ENCODE results near the gene LOXL3.
A peak's percentile ranks its signal among the peaks of the same experiment; 100 is the strongest.
"Not testable (repeated sequence)": the region's sequence is repeated elsewhere in the genome, so short reads cannot be mapped to it uniquely, and the experiment has no call there.

LOXL3 gene

DNA sequence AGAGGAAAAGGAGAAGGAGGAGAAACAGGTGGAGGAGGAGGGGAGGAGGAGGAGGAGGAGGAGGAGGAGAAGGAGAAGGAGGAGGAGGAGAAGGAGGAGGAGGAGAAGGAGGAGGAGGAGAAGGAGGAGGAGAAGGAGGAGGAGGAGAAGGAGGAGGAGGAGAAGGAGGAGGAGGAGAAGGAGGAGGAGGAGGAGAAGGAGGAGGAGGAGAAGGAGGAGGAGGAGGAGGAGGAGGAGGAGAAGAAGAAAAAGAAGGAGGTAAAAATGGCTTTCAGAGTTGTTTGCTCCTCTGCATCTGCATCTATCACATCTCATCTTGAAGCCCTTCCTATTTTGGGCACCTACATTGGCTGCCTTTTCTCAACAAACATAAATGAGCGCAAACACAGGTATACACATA lies 7.3 kb upstream of the LOXL3 start:
- not testable (repeated sequence) for H3K36me3 Mint-ChIP-seq; H3K4me3 Mint-ChIP-seq; H3K27ac Mint-ChIP-seq; H3K4me1 Mint-ChIP-seq (ENCODE audit: low read depth); H3K27me3 Mint-ChIP-seq; H3K9me3 Mint-ChIP-seq (ENCODE audit: low read depth)

DNA sequence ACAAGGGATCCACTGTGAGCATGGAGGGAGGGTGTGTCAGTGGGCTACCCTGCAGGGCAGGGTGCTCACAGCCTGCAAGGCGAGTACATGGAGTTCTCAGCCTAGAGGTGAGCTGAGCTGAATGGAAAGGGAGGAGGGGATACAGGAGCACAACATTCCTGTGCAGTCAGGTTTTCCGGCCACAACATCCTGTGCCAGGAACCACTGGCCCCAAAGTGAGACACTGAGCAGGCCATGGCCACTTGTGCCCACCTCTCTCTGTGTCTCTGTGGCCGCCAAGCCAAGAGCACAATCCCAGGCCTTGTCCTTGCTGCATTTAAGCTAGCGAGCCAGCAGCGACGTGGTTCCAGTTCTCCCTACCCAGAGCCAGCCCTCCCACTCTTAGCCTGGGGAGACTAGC lies 6.8 kb upstream of the LOXL3 start:
- Mint-ChIP-seq H3K4me3 (no peak overlapping the region), H3K27ac (no peak overlapping the region), H3K27me3 (peaks cover 8% of the 10 kb centered on the region), H3K4me1 (ENCODE audit: low read depth) (peaks cover 2% of the 10 kb centered on the region), H3K9me3 (ENCODE audit: low read depth) (no peaks in the 10 kb centered on the region), H3K36me3 (no peaks in the 10 kb centered on the region)

GRCh38 chr2:74559912-74560311 lies 6.2 kb upstream of the LOXL3 start:
- Mint-ChIP-seq H3K27ac (no peak overlapping the region), H3K9me3 (ENCODE audit: low read depth) (no peaks in the 10 kb centered on the region), H3K4me1 (ENCODE audit: low read depth) (peaks cover 3% of the 10 kb centered on the region), H3K4me3 (no peak overlapping the region), H3K36me3 (no peaks in the 10 kb centered on the region), H3K27me3 (peaks cover 8% of the 10 kb centered on the region)

DNA sequence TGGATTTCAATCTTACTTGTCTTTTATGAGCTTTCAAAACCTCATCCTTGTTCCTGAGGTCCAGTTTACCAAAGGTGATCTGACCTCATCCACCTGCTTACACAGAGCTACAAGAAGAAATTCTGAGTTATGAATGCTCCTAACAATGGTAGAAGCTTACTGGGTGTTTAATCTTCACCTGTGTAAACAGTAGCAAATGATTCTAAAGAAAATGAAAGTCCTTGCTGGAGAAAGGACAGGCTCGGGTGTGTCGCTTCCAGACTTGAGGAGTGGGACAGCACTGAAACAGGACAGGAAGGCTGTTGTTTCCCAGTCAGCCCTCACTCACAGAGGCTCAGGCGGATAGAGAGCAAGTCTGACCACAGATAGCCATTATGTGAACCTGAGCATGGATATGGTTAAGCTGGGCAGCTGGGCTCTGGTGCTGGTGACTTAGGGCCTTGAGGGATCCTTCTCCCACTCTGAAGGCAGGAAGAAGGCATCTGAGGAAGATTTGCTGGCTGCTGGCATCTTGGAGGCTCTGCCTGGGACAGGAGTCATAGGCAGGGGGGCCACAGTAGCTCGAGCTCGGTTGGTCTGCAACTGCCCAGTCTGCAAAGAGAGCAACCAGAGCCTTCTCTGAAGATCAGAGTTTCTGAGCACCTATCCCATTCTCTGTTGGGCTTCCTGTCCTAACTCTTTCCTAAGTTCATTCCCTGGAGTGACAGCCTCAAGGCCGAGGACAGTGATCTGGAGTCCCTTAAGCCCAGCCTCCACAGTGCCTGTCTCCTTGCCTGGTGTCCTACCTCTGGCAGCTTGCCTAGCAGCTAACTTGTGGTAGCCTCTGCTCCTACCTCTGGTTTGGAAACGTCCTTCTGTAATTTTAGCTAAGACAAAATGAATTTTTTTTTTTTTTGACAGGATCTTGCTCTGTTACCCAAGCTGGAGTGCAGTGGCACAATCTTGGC lies 4.8 kb upstream of the LOXL3 start:
- Mint-ChIP-seq H3K9me3 (ENCODE audit: low read depth) (no peaks in the 10 kb centered on the region), H3K36me3 (no peaks in the 10 kb centered on the region), H3K4me3 (no peak overlapping the region), H3K27me3 (peaks cover 7% of the 10 kb centered on the region), H3K4me1 (ENCODE audit: low read depth) (peaks cover 5% of the 10 kb centered on the region), H3K27ac (no peak overlapping the region)

GRCh38 chr2:74556831-74557370 lies 3.2 kb upstream of the LOXL3 start:
- peaks cover under 1% of the 10 kb centered on the region for H3K27me3 Mint-ChIP-seq
- no peaks in the 10 kb centered on the region for H3K36me3 Mint-ChIP-seq
- H3K27ac Mint-ChIP-seq, result no peak overlapping the region
- peaks cover 5% of the 10 kb centered on the region for H3K4me1 Mint-ChIP-seq (ENCODE audit: low read depth)
- H3K9me3 Mint-ChIP-seq (ENCODE audit: low read depth), result no peaks in the 10 kb centered on the region
- no peak overlapping the region for H3K4me3 Mint-ChIP-seq

DNA sequence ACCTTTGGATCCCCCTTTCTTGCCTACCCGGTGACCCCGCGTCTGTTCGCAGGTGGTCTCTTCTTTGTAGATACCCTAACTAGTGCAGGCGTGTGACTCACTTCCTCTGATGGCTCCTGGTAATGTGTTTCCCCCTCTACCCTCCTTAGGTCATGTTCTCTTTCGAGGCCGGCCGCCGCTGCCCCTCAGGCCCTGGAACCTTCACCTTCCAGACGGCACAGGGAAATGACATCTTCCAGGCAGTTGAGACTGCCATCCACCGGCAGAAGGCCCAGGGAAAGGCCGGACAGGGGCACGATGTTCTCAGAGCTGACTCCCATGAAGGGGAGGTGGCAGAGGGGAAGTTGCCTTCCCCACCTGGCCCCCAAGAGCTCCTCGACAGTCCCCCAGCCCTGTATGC lies 2.4 kb upstream of the LOXL3 start:
- peaks cover 5% of the 10 kb centered on the region for H3K27me3 Mint-ChIP-seq
- H3K36me3 Mint-ChIP-seq, result no peaks in the 10 kb centered on the region
- H3K4me1 Mint-ChIP-seq (ENCODE audit: low read depth), result peaks cover 5% of the 10 kb centered on the region
- peak overlapping the region; percentile 60 for H3K4me3 Mint-ChIP-seq
- H3K27ac Mint-ChIP-seq, result no peak overlapping the region
- H3K9me3 Mint-ChIP-seq (ENCODE audit: low read depth), result no peaks in the 10 kb centered on the region

DNA sequence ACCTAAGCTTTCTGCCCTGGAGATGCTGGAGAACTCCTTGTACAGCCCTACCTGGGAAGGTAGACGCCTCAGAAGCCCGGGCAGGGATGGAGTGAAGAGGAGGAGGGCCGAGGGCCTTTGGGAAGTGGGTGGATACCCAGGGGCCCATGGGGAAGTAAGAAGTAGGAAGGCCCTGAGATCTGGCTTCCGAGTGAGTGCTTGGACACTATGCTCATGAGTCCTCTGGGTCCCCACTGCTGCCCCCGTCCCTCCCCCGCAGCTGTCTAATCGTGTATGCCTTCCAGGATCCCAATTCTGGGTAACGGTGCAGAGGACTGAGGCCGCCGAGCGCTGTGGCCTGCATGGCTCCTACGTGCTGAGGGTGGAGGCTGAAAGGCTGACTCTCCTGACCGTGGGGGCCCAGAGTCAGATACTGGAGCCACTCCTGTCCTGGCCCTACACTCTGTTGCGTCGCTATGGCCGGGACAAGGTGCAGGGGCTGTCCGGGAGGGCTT lies 1.9 kb upstream of the LOXL3 start:
- no peaks in the 10 kb centered on the region for H3K36me3 Mint-ChIP-seq
- H3K4me3 Mint-ChIP-seq, result peak overlapping the region; percentile 92
- peaks cover 5% of the 10 kb centered on the region for H3K27me3 Mint-ChIP-seq
- no peaks in the 10 kb centered on the region for H3K9me3 Mint-ChIP-seq (ENCODE audit: low read depth)
- no peak overlapping the region for H3K27ac Mint-ChIP-seq
- peaks cover 5% of the 10 kb centered on the region for H3K4me1 Mint-ChIP-seq (ENCODE audit: low read depth)

GRCh38 chr2:74554820-74555531 lies 1.2 kb upstream of the LOXL3 start:
- H3K27me3 Mint-ChIP-seq, result peaks cover 11% of the 10 kb centered on the region
- H3K27ac Mint-ChIP-seq, result peak overlapping the region; percentile 81
- no peaks in the 10 kb centered on the region for H3K36me3 Mint-ChIP-seq
- peaks cover 5% of the 10 kb centered on the region for H3K4me1 Mint-ChIP-seq (ENCODE audit: low read depth)
- H3K4me3 Mint-ChIP-seq, result peak overlapping the region; percentile 92
- H3K9me3 Mint-ChIP-seq (ENCODE audit: low read depth), result no peaks in the 10 kb centered on the region

DNA sequence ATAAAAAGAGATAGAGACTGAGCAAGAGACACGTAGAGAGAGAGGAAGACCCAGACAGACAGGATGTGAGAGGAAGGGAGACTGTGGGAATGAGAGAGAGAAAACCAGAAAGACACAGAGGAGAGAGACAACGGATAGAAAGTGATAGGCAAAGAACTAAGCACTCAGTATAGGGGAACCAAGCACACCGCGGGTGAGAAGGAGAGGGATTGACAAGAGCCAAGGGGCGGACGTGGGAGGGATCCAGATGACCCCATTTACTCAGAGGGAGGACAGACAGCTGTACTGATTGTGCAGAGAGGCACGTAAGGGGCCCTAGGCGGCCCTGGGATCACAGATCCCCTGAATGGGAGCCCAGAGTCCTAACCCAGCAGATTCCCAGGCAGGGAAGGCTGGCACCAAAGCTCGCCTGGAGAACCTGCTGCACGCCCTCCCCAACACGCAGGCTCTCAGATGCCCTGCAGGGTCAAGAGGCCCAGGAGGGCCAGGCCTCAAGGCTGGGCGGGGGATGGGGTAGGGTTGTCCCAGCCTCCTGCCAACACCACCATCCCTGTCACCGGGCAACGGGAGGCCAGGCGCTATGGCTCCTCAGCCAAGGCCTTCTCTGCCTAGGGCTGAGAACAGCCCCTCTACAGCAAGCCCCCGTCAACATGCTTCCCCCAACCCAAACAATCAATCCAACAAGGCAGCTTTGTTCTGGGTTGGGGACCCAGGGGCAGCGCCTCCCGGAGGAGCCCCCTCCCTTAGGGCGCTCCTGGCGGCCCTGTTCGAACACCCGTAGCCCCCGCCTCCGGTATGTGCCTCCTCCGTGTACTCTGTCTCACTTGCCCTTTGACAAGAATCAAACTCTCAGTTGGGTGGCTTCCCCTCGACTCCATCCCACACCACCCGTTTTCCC lies 579 bp downstream of the LOXL3 start:
- no peaks in the 10 kb centered on the region for H3K36me3 Mint-ChIP-seq
- peak overlapping the region; percentile 80 for H3K4me3 Mint-ChIP-seq
- H3K27ac Mint-ChIP-seq, result peak overlapping the region; percentile 10
- peaks cover 12% of the 10 kb centered on the region for H3K4me1 Mint-ChIP-seq (ENCODE audit: low read depth)
- H3K9me3 Mint-ChIP-seq (ENCODE audit: low read depth), result no peaks in the 10 kb centered on the region
- H3K27me3 Mint-ChIP-seq, result peaks cover 19% of the 10 kb centered on the region

- no peak overlapping the region for H3K27ac Mint-ChIP-seq
- H3K4me3 Mint-ChIP-seq, result peak overlapping the region; percentile 69
- no peaks in the 10 kb centered on the region for H3K36me3 Mint-ChIP-seq
- peaks cover 26% of the 10 kb centered on the region for H3K27me3 Mint-ChIP-seq
- H3K9me3 Mint-ChIP-seq (ENCODE audit: low read depth), result no peaks in the 10 kb centered on the region
- H3K4me1 Mint-ChIP-seq (ENCODE audit: low read depth), result peaks cover 13% of the 10 kb centered on the region
Measured at GRCh38 chr2:74551942-74552913, 1.5 kb downstream of the LOXL3 start.

GRCh38 chr2:74551530-74551929 lies 2.2 kb downstream of the LOXL3 start:
- Mint-ChIP-seq H3K27me3 (peaks cover 28% of the 10 kb centered on the region), H3K4me1 (ENCODE audit: low read depth) (peaks cover 13% of the 10 kb centered on the region), H3K36me3 (no peaks in the 10 kb centered on the region), H3K9me3 (ENCODE audit: low read depth) (no peaks in the 10 kb centered on the region), H3K27ac (no peak overlapping the region), H3K4me3 (no peak overlapping the region)

GRCh38 chr2:74550231-74550630 lies 3.5 kb downstream of the LOXL3 start:
- peaks cover 11% of the 10 kb centered on the region for H3K4me1 Mint-ChIP-seq (ENCODE audit: low read depth)
- no peaks in the 10 kb centered on the region for H3K36me3 Mint-ChIP-seq
- H3K9me3 Mint-ChIP-seq (ENCODE audit: low read depth), result no peaks in the 10 kb centered on the region
- no peak overlapping the region for H3K27ac Mint-ChIP-seq
- peaks cover 29% of the 10 kb centered on the region for H3K27me3 Mint-ChIP-seq
- H3K4me3 Mint-ChIP-seq, result peak overlapping the region; percentile 70

DNA sequence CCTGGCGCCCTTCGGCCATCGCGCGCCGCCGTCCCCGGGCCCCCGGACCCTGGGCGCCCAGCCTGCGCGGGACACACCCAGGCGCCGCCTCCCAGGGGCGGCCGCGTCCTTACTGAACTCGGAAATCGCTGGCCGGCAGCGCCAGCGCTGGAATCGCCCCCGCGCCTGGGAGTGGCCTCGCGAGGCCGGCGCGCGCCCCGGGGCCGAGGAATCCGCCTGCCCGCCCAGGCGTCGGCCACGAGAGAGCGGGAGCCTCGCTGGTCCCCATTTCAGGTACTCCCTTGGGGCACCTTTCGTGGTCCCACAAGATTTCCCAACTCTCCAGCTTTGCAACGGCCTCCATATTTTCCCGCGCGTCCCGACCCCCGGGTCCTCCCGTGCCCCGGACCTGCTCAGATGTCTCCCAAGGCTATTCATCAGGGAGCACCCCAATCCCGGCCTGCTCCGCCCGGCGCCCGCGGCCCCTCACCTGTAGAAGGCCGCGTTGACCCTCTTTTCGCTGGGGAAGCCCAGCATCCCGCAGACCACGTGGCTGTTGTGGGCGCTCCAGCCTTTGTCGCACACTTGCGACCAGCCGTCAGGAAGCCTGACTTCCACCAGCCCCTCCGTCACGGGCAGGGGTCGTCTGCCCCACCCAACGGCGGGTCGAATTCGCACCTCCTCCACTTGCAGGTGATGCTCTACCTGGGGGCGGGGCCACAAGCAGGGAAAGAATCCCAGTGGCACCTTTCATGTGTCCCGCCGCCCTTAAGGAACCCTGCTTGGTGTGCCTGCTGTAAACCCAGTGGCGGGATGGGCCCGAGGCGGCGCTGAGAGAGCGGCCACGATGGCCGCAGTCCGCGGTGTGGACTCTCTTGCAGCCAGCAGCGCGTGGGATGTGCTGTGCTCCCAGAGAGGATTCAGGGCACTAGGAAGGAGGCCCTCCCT lies 4.6 kb downstream of the LOXL3 start:
- Mint-ChIP-seq H3K36me3 (no peaks in the 10 kb centered on the region), H3K4me1 (ENCODE audit: low read depth) (peaks cover 10% of the 10 kb centered on the region), H3K27ac (no peak overlapping the region), H3K4me3 (peak overlapping the region; percentile 70), H3K9me3 (ENCODE audit: low read depth) (no peaks in the 10 kb centered on the region), H3K27me3 (peaks cover 32% of the 10 kb centered on the region)
